AG09319 (cell line): ENCODE data around the gene HNRNPUL1.

ENCODE experiments used
- DNase-seq: peaks from one replicate; pipeline ENCODE4 v3.0.0-alpha.2; 2010; ENCODE audit warnings: low read depth; ENCODE audit errors: extremely low read depth
- CTCF ChIP-seq: IDR thresholded peaks from 2 replicates; pipeline ENCODE4 v1.5.1; 2011; ENCODE audit warnings: low read depth, mild to moderate bottlenecking, inconsistent platforms, low read length, moderate library complexity

The HNRNPUL1 gene

DNA sequence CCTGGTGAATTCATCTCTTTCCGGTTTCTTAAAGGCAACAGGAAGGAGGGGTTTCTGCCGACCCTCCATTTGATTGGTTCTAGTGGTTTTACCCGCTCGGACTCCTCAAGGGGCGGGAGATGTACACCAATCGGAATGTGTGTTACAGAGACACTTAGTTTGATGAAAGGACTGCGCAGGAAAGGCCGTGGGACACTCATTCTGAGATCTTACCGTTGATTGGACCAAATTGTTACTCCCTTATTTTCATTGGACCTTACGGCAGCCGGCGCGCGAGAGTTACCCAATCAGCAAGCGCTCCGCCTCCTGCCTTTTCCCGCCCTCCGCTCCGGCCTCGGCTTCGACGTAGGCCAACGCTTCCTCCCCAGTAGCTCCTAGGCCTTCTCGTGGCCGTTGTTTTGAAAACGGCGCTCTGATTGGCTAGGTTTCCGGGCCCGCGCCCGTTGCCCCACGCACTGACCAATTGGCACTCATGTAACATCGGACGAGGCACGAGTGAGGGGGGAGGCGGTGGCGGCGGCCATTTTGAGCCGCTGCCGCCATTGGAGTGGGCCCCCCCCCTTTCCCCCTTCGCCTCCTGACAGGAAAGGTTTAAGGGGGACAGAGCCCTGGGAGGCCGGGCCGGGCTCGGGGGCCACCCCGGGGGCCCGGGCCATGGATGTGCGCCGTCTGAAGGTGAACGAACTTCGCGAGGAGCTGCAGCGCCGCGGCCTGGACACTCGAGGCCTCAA lies at the start of gene HNRNPUL1:
HNRNPUL1 (plus strand) TSS at position 523 of the 731 bp plus-strand sequence; CDS start at position 655, 132 bp downstream.
- peak; percentile 28 for TF ChIP-seq CTCF
- DNase-seq, result peak; percentile 100

DNA sequence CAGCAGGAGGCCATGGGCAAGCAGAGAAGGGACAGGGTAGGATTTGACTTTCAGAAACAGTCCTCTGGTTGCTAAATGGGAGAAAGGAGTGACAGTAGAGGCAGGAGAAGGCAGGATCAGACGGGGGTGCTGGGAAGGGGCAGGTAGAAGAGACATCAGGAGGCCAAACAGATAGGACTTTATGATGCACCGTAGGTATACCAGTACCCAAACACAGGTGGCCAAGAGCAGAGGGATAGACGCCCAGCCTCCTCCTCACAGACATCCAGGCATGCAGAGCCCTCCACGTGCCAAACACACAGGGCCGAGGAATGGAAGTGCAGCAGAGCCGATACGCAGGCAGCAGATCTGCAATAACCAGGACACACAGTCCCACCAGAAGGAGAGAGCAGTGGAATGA lies 46.4 kb upstream of the HNRNPUL1 start:
- no peak for DNase-seq
- no peak for TF ChIP-seq CTCF

GRCh38 chr19:41218249-41218614 lies 45.9 kb upstream of the HNRNPUL1 start:
- DNase-seq, result no peak
- no peak for TF ChIP-seq CTCF

- peak; percentile 80 for DNase-seq
- TF ChIP-seq CTCF, result no peak
Observed at GRCh38 chr19:41218615-41219507, 45.3 kb upstream of the HNRNPUL1 start, which contains the start of gene AXL. TSS of gene AXL (plus strand) at chr19:41219223. CDS start at chr19:41219393, 170 bp downstream.

DNA sequence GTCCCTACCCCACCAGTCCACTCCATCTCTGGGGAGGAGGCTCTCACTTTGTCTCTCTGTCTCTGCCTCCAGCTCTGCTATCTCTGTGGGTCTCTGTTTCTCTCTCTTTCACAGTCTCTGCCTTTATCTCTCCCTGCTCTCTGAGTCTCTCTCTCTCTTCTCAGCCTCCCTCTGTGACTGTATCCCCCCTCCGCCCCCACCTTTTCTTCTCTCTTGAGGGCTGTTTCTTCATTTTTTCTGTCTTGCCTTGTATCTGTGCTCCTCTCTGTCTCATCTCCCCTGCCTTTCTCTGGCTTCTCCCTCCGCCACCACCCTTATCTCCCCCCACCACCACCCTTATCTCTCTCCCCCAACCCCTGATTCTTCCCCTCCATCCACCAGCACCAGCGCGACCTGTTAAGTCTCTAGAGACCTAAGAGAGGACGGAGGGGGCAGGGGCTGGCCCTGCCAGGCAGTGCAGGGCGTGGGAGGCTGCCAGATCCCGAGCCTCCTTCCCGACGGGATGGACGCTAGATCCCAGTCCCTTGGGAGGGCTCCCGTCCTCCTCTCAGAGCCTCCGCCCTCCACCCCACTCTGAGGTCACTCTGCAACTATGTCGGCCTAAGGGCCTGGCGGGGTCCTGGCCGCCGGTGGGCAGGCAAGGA lies 44.1 kb upstream of the HNRNPUL1 start:
- TF ChIP-seq CTCF, result no peak
- DNase-seq, result no peak

- no peak for DNase-seq
- no peak for TF ChIP-seq CTCF
Observed at GRCh38 chr19:41220811-41221210, 43.4 kb upstream of the HNRNPUL1 start.
